ENCODE data around the gene AFF3. TPM values are rescaled to one million over a fixed set of nuclear protein-coding genes. Genes with fewer than 3 reads are reported as not detected.

Gene AFF3
- total RNA-seq, 1 experiment from 2014 or later: not detected

GRCh38 chr2:99921903-99922302 lies 220.5 kb downstream of the AFF3 start:
- intact Hi-C loops (cut with micrococcal nuclease; ENCODE audit: unreplicated experiment): no loop called here
- Histone ChIP-seq H3K9me3 (ENCODE audit: low read depth, low read length, poor library complexity, severe bottlenecking) (no peaks in the 10 kb centered on the region), H3K4me1 (ENCODE audit: insufficient read depth, low read length, poor library complexity, severe bottlenecking) (no peaks in the 10 kb centered on the region), H3K36me3 (ENCODE audit: insufficient read depth, low read length, poor library complexity, severe bottlenecking) (no peaks in the 10 kb centered on the region), H3K4me3 (ENCODE audit: low read depth, low read length, poor library complexity, severe bottlenecking) (no peak overlapping the region), H3K27me3 (replicated peaks; ENCODE audit: insufficient read depth, low read depth, low read length, poor library complexity) (peaks cover 54% of the 10 kb centered on the region), H3K27ac (ENCODE audit: low read depth, low read length, poor library complexity, severe bottlenecking) (no peak overlapping the region)
- POLR2A ChIA-PET (ENCODE audit: low non-redundant PET): no interaction called here
- BruUV-seq (replicated peaks): no TSS peak
- no peak for TF ChIP-seq CTCF (conservative IDR thresholded peaks at IDR 0.05; ENCODE audit: low read depth, low read length)
- TF ChIP-seq EZH2 (IDR thresholded peaks at IDR 0.05; ENCODE audit: borderline replicate concordance, low read depth, low read length, poor library complexity, severe bottlenecking): no peak
- CTCF ChIA-PET: no interaction called here
- no peak for DNase-seq (ENCODE audit: low spot score)

GRCh38 chr2:99918389-99918788 lies 224.0 kb downstream of the AFF3 start:
- POLR2A ChIA-PET (ENCODE audit: low non-redundant PET): no interaction called here
- H3K9me3 ChIP-seq (ENCODE audit: low read depth, low read length, poor library complexity, severe bottlenecking): no peaks in the 10 kb centered on the region
- no peaks in the 10 kb centered on the region for H3K4me1 ChIP-seq (ENCODE audit: insufficient read depth, low read length, poor library complexity, severe bottlenecking)
- intact Hi-C loops (cut with micrococcal nuclease; ENCODE audit: unreplicated experiment): no loop called here
- no peak for TF ChIP-seq CTCF (conservative IDR thresholded peaks at IDR 0.05; ENCODE audit: low read depth, low read length)
- TF ChIP-seq EZH2 (IDR thresholded peaks at IDR 0.05; ENCODE audit: borderline replicate concordance, low read depth, low read length, poor library complexity, severe bottlenecking): no peak
- peaks cover 73% of the 10 kb centered on the region for H3K27me3 ChIP-seq (replicated peaks; ENCODE audit: insufficient read depth, low read depth, low read length, poor library complexity)
- H3K4me3 ChIP-seq (ENCODE audit: low read depth, low read length, poor library complexity, severe bottlenecking): no peak overlapping the region
- no peak for DNase-seq (ENCODE audit: low spot score)
- CTCF ChIA-PET: no interaction called here
- H3K27ac ChIP-seq (ENCODE audit: low read depth, low read length, poor library complexity, severe bottlenecking): no peak overlapping the region
- no TSS peak for BruUV-seq (replicated peaks)
- no peaks in the 10 kb centered on the region for H3K36me3 ChIP-seq (ENCODE audit: insufficient read depth, low read length, poor library complexity, severe bottlenecking)

- intact Hi-C loops (cut with micrococcal nuclease; ENCODE audit: unreplicated experiment): no loop called here
- CTCF ChIA-PET: no interaction called here
- Histone ChIP-seq H3K36me3 (ENCODE audit: insufficient read depth, low read length, poor library complexity, severe bottlenecking) (no peaks in the 10 kb centered on the region), H3K27me3 (replicated peaks; ENCODE audit: insufficient read depth, low read depth, low read length, poor library complexity) (peaks cover 85% of the 10 kb centered on the region), H3K4me1 (ENCODE audit: insufficient read depth, low read length, poor library complexity, severe bottlenecking) (no peaks in the 10 kb centered on the region), H3K9me3 (ENCODE audit: low read depth, low read length, poor library complexity, severe bottlenecking) (no peaks in the 10 kb centered on the region), H3K4me3 (ENCODE audit: low read depth, low read length, poor library complexity, severe bottlenecking) (no peak overlapping the region), H3K27ac (ENCODE audit: low read depth, low read length, poor library complexity, severe bottlenecking) (no peak overlapping the region)
- POLR2A ChIA-PET (ENCODE audit: low non-redundant PET): no interaction called here
- BruUV-seq (replicated peaks): no TSS peak
- no peak for TF ChIP-seq CTCF (conservative IDR thresholded peaks at IDR 0.05; ENCODE audit: low read depth, low read length)
- TF ChIP-seq EZH2 (IDR thresholded peaks at IDR 0.05; ENCODE audit: borderline replicate concordance, low read depth, low read length, poor library complexity, severe bottlenecking): no peak
- DNase-seq (ENCODE audit: low spot score): no peak
These were observed 227.2 kb downstream of the AFF3 start for GRCh38 chr2:99915108-99915675.

All from A673 (cell line).